Sigmoid colon (tissue), 3 donors: Measurements from ENCODE around the gene IRS2.

Source experiments
- CTCF ChIP-seq, 4 experiments: fragments of 450-650 bp in 3 of 4; fragments of 200-600 bp in 1 of 4; IDR thresholded peaks; one replicate each; pipeline ENCODE4 v1.5.1; 2016 to 2019; ENCODE audit warnings: antibody characterized with exemption in 4 of 4, mild to moderate bottlenecking in 3 of 4, moderate library complexity in 2 of 4
- POLR2A ChIP-seq, 2 donors: fragments of 450-650 bp; IDR thresholded peaks; one replicate each; pipeline ENCODE4 v1.6.1; 2016; ENCODE audit warnings: antibody characterized with exemption in 2 of 2, mild to moderate bottlenecking in 2 of 2, moderate library complexity in 2 of 2

- TF ChIP-seq CTCF (IDR thresholded peaks at IDR 0.05) (no peak), POLR2A (IDR thresholded peaks at IDR 0.05) (peak; percentile 50 to 64)
Measured at GRCh38 chr13:109786457-109787134, at the start of gene IRS2.
